NCI-H2227 treated with DMSO at 0.1 percent for 48 hours (cell line): ENCODE data around the gene SORCS2.

Experiments
- DNase-seq: peaks from one replicate; lab custom pipeline; 2025; lab: John Stamatoyannopoulos, UW

The SORCS2 gene

DNA sequence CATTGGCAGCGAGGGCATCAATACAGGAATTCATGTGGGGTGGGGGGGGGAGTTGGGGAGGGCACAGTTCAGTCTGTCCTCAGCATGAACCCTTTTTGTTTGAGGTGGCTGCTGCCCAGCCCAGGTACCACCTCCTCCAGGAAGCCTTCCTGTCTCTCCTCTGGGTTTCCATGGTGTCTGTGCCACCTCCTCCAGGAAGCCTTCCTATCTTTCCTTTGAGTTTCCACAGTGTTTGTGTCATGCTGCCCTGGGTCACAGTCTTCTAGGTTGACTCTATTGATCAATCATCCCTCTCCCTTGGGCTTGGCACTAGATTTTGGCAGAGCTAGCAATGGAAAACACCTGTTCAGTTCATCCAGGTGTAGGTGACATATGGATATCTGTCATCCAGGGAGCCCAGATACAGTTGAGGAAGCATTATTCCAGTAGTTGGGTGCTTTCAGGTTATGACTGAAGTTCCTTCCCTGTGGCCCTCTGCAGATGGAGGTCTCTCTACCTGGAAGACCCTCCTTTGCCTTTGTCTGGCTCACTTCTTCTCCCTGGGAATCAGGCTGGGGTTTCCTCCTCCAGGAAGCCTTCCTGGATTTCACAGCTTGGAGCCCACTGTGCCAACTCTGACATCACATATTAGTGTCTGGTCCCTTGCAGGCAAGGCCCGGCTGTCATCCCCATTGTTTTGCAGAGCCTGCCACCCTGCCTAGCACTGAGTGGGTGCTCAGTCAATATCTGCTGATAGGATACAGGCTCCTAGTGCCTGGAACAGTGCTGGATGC is 96.6 kb downstream of the SORCS2 start:
- DNase-seq, result no peak

DNA sequence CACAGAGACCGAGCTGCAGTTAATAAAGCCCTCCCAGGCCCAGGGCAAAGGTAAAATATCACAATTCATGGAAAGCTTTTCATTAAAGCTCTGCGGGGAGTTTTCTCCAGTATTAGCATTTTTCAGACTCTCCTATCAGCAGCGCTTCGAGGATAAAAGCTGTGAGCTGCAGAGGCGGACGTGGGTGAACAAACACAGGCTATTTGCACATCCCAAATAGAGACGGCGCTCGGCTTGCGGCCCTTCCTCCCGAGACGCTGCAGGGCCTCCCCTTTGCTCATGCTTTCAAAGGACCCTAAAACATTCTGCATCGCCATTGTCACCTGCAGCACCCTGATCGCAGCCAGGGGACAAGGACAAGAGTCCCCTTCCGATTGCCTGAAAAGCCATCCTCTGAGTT is 97.3 kb downstream of the SORCS2 start:
- no peak for DNase-seq

- DNase-seq, result no peak
These were observed 99.2 kb downstream of the SORCS2 start for GRCh38 chr4:7291372-7292114.

DNA sequence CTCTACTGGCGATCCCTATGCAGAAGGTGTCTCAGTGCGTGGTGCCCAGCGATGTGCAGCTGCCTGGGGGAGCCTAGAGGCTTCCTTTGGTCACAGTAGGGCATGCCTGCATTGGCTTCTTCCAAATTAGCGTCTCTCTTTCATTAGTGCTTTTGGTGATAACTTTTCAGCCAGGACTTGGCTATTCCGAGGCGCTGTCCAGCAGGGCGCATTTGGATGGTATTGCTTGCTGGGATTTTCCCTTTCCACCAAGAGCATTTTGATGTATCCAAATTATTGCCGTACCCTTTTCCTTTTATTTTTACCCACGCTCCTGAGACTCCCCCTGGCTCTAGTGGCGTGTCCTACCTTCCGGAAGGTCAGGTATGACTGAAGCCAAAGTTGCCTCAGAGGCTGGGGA is 101.4 kb downstream of the SORCS2 start:
- no peak for DNase-seq

DNA sequence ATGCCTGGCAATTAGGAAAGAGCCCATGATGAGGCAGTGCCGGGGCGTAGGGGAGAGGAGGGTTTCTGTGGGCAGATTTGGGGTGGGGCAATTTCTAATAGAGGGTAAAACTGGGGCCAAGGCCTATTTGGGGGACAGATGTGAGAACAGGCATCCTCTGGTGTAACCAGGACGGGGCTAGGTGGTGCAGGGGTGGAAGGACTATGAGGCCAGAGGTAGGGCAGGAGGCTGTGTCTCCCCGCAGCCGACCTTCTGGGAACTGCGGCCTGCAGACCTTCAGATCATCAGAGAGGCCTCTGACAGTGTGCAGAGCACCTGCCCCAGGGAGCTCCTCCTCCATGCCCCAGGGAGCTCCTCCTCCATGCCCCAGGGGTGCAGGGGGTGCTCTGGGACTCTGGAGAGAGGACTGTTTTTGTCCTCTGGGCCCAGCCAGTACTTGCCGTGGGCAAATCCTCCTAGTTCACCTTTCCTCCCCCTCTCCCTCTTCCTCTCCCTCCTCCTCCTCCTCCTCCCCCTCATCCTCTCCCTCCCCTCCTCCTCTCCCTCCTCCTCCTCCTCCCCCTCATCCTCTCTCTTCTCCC is 101.9 kb downstream of the SORCS2 start:
- DNase-seq, result no peak

GRCh38 chr4:7295197-7295910 is 103.0 kb downstream of the SORCS2 start:
- DNase-seq, result no peak

DNA sequence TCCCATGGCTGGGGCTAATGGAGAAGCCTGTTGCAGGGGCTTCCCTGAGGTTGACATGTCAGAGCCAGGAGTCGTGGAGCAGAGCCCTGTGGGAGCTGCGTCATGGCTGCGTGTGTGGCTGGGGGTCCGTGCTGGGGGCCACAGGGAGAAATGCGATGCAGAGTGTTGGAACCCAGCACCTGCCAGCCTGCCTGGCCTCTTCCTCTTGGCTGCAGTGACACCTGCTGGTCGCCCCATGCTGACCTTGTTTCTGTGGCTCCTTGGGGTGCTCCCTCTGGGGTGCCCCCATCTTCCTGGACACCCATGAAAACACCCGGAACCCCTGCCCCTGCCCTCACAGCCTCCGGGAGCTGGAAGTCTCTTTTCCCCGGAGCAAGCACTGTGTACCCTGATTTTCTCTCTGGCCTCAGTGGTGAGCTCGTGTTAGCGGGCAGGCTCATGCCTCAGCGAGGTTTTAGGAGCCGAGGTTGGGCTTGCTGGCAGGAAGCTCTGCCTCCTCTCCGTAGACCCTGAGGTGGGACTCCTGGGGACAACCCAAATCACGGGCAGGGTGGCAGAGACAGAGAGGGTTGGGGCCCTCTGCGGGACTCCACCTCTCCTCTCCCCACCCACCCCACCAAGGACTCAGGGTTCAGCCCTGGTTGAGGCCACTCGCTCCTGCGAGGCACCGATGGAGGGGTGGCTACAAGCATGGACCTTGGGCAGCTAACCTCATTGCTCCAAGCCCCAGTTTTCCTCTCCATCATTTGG is 103.7 kb downstream of the SORCS2 start:
- DNase-seq, result no peak

DNA sequence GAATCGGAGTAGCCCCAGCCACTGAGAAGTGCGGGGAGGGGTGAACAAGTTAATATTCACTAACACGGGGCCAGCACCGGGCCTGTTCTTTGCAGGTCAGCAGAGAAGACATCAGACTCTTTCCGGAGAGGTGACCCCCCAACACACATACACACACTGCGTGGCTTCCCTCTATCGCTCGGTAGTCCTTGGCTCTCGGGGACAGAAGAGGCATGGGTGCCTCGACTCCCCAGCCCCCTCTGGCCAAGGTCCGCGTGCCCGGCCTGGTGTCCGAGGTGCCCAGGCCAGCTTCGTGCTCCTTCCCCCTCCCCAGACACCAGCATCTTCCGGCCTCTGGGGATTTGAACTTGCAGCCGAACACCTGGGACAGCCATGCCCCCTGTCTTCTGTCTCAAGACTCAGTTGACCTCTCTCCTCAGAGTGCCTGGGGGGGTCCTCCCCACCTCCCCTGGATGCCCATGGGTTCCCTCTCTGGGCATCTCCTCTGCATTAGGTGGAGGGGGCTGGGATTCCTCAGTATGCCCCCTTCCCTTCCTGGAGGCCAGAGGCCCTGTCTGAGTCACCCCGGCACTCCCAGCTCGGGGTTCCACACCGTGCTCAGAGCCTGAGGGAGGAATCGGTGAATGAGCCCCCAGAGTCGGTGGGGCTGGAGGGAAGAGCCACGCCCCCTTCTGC is 104.5 kb downstream of the SORCS2 start:
- no peak for DNase-seq

GRCh38 chr4:7297374-7297773 is 105.0 kb downstream of the SORCS2 start:
- no peak for DNase-seq

DNA sequence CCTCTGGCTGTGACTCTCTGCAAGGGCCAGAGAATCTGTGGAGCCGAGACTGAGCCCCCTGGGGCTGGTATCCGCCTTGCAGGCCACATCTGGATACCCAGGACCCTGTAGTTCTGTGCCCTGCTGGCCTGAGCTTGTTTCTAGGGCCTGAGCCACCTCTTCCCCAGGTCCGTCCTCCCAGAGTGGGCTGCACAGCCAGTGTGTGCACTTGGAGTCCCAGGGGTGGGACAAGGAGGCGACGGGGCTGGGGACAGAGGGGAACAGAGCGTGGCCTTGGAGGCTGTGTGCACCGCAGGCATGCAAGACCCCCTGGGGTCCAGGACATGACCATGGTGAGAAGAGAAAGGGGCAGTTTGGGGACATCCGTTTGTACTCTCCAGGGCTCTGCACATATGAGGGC is 105.5 kb downstream of the SORCS2 start:
- DNase-seq, result no peak

DNA sequence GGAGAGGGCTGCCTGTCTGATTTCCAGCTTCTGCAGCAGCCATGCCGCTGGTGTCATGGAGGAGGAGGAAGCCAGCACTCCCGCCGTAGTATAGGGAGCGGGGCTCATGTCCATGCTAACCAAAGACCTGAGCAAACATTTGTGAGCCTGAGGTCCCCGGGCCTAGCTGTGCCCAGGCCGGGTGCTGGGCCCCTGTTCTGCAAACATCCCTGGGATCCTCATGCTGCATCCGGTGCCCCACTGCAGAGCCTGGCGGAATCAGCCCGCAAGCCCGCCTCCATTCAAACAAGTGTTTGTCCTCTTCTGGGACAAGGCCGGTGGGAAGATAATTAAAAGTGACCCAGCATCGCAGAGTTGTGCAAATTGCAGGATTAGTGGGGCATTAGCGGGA is 106.3 kb downstream of the SORCS2 start:
- DNase-seq, result no peak

DNA sequence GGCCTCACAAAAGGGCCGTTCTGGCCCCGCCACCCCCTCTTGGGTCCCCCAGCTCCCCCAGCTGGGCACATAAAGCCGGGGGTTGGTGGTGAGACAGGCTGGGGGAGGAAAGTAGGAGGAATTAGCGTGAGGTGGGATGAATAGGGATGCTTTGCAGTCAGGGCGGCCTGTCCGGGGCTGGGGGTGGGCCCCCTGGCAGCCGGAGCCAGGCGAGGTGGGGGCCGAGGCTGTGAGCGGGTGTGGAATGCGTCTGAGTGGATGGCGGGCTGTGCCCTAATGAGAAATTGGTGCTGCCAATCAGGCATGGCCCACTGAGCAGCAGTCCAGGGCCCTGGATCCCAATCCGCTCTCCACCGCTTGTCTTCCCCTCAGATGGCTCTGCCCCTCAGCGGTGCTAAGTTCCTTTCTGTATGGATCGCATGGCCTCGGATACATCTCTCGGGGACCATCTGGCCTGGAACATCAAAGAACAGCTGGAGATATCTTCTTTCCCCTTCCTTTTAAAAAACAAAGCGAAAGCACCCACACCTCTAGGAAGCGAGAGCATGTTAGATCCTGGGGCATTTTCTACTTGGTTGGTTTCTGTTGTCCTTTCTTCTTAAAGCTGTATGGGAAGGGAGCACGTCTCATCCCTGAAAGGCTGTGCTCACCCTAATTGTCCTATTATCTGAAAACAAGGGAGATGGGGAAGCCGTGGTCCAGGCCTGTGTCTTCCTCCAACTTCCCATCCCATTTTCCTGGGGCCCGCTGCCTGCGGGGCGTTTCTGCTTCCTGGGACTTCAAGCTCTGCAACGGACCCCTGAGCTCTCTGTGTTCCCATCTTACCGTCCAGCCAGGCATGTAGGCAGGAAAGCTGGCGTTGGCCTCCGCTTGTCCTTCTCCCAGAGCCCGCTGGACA is 106.9 kb downstream of the SORCS2 start:
- DNase-seq, result no peak

- no peak for DNase-seq
These were observed 107.8 kb downstream of the SORCS2 start for GRCh38 chr4:7299908-7300710.

DNA sequence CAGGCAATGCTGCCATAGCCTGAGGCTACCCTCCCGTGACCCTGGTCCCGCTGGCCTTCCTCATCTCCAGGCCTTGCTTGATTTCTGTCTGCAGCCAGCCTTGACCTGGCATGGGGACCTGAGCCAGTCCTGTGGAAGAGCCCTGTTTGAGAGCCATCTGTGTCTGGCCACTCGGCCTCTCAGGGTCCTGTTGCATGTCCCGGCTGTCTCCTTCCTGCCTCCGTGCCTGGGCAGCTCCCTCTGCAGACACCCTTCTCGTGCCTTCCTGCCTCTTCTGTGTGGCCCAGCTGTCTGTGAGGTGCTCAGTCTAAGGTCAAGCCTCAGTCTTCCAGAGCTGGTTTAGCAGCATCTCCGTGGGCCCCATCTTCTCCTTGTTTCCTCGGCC is 108.4 kb downstream of the SORCS2 start:
- no peak for DNase-seq

GRCh38 chr4:7301126-7301785 is 108.9 kb downstream of the SORCS2 start:
- DNase-seq, result no peak

DNA sequence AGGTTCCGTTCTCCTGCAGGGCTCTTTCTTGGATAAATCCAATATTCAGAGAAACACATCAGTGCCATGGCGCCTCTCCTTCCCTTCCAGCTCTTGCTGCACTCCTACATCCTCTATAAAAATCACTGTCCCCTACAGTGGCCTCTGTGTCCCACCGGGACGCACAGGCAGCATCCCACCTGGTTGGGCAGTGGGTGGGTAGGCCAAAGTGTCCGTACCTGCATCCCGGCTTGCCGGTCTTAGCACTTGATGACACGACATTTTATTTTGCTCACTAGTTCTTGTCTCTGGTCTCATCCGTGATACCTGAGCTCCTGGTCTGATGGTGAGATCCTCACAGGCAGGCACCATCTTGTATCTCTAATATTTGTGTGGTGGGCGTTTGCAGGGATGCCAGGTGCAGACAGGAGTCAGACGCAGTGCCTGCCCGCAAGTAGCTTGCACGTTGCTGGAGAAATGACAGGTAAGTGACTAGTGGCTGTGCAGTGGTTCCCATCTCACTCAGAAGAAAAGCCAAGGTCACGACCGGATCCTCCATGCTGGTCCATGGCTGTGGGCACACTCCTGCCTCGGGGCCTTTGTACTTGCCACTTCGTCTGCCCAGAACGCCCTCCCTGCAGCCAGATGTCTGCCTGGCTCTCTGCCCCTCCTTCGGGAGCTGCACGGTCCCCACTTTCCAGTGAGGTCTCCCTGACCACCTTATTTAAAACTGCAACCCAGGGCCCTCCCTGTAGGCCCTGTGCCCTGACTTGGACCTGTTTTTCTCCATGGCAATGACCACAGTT is 109.7 kb downstream of the SORCS2 start:
- no peak for DNase-seq

GRCh38 chr4:7302781-7303404 is 110.6 kb downstream of the SORCS2 start:
- no peak for DNase-seq

GRCh38 chr4:7303561-7303960 is 111.2 kb downstream of the SORCS2 start:
- DNase-seq, result no peak
